MM.1S (cell line): Measurements from ENCODE around the gene CREB5.

Source experiments
- DNase-seq: peaks from one replicate; pipeline ENCODE4 v3.0.0-alpha.2; 2015
- H2AFZ ChIP-seq: fragments of 300-600 bp; sonication (generic); 2 replicates; pipeline ENCODE4 v1.6.0; 2016; ENCODE audit warnings: antibody characterized with exemption, low read length
- H3F3A ChIP-seq: fragments of 300-600 bp; sonication (generic); 2 replicates; pipeline ENCODE4 v1.6.1; 2016; ENCODE audit warnings: mild to moderate bottlenecking, antibody characterized with exemption, low read length, moderate library complexity, mixed read lengths; ENCODE audit not compliant: insufficient read depth
- H3K27ac ChIP-seq: fragments of 300-600 bp; sonication (generic); 2 replicates; pipeline ENCODE4 v1.5.1; 2016; ENCODE audit warnings: mild to moderate bottlenecking, low read length
- H3K27me3 ChIP-seq: fragments of 300-600 bp; sonication (generic); replicated peaks from 2 replicates; pipeline ENCODE4 v1.6.0; 2016; ENCODE audit warnings: low read length; ENCODE audit not compliant: insufficient read depth
- H3K36me3 ChIP-seq: fragments of 300-600 bp; sonication (generic); replicated peaks from 2 replicates; pipeline ENCODE4 v1.6.1; 2016; ENCODE audit warnings: mild to moderate bottlenecking, low read length, mixed read lengths; ENCODE audit not compliant: insufficient read depth
- H3K4me1 ChIP-seq: fragments of 300-600 bp; sonication (generic); 2 replicates; pipeline ENCODE4 v1.6.1; 2016; ENCODE audit warnings: low read length, mixed read lengths
- H3K4me2 ChIP-seq: fragments of 300-600 bp; sonication (generic); 2 replicates; pipeline ENCODE4 v1.6.0; 2016; ENCODE audit warnings: low read depth, low read length
- H3K4me3 ChIP-seq: fragments of 300-600 bp; sonication (generic); 2 replicates; pipeline ENCODE4 v1.5.1; 2016; ENCODE audit warnings: low read length, mixed read lengths
- H3K79me2 ChIP-seq: fragments of 300-600 bp; sonication (generic); 2 replicates; pipeline ENCODE4 v1.6.1; 2016; ENCODE audit warnings: mixed run types, low read length, mixed read lengths
- H3K9ac ChIP-seq: fragments of 300-600 bp; sonication (generic); 2 replicates; pipeline ENCODE4 v1.6.1; 2016; ENCODE audit warnings: low read length, mixed read lengths
- H3K9me2 ChIP-seq: fragments of 300-600 bp; sonication (generic); replicated peaks from 2 replicates; pipeline ENCODE4 v1.6.1; 2016; ENCODE audit warnings: mild to moderate bottlenecking, low read length, mixed read lengths; ENCODE audit not compliant: insufficient read depth
- H3K9me3 ChIP-seq: fragments of 300-600 bp; sonication (generic); replicated peaks from 2 replicates; pipeline ENCODE4 v1.6.1; 2016; ENCODE audit warnings: mild to moderate bottlenecking, low read length, mixed read lengths; ENCODE audit not compliant: insufficient read depth
- H4K20me1 ChIP-seq: fragments of 300-600 bp; sonication (generic); 2 replicates; pipeline ENCODE4 v1.6.1; 2016; ENCODE audit warnings: mild to moderate bottlenecking, low read length, moderate library complexity, mixed read lengths; ENCODE audit not compliant: insufficient read depth
- CTCF ChIP-seq: fragments of 300-600 bp; sonication (generic); IDR thresholded peaks from 2 replicates; pipeline ENCODE4 v1.5.1; 2016; ENCODE audit warnings: antibody characterized with exemption, low read length, mixed read lengths
- EZH2 ChIP-seq: fragments of 300-600 bp; sonication (generic); optimal IDR thresholded peaks from 2 replicates; pipeline ENCODE3; 2017; ENCODE audit warnings: low read depth, mild to moderate bottlenecking, antibody characterized with exemption, low read length, mixed read lengths
- EZH2phosphoT487 ChIP-seq: fragments of 300-600 bp; sonication (generic); IDR thresholded peaks from 2 replicates; pipeline ENCODE4 v1.6.1; 2018; ENCODE audit warnings: antibody characterized with exemption, low read length

CREB5 gene

GRCh38 chr7:28432105-28432504 lies 19.8 kb downstream of the CREB5 start:
- H2AFZ ChIP-seq, result no peak overlapping the region

GRCh38 chr7:28433039-28433438 lies 20.7 kb downstream of the CREB5 start:
- H3K27me3 ChIP-seq, result no peaks in the 10 kb centered on the region
- H3F3A ChIP-seq, result no peaks in the 10 kb centered on the region
- TF ChIP-seq CTCF (no peak), EZH2phosphoT487 (no peak), EZH2 (no peak)
- no peak overlapping the region for H3K4me3 ChIP-seq
- no peaks in the 10 kb centered on the region for H3K36me3 ChIP-seq
- no peak for DNase-seq
- H2AFZ ChIP-seq, result no peak overlapping the region
- H3K9me3 ChIP-seq, result no peaks in the 10 kb centered on the region
- H3K4me2 ChIP-seq, result no peak overlapping the region
- no peaks in the 10 kb centered on the region for H3K79me2 ChIP-seq
- no peaks in the 10 kb centered on the region for H3K4me1 ChIP-seq
- no peak overlapping the region for H3K9ac ChIP-seq
- no peak overlapping the region for H3K27ac ChIP-seq
- H4K20me1 ChIP-seq, result no peaks in the 10 kb centered on the region
- H3K9me2 ChIP-seq, result no peaks in the 10 kb centered on the region

More at GRCh38 chr7:28432105-28432504, 19.8 kb downstream of the CREB5 start:
- Histone ChIP-seq H3K4me1 (no peaks in the 10 kb centered on the region), H3F3A (no peaks in the 10 kb centered on the region), H3K27ac (no peak overlapping the region), H3K4me2 (no peak overlapping the region), H3K9me2 (no peaks in the 10 kb centered on the region), H3K36me3 (no peaks in the 10 kb centered on the region), H3K4me3 (no peak overlapping the region), H3K9me3 (no peaks in the 10 kb centered on the region), H3K79me2 (no peaks in the 10 kb centered on the region), H3K27me3 (no peaks in the 10 kb centered on the region), H3K9ac (no peak overlapping the region), H4K20me1 (no peaks in the 10 kb centered on the region)
- no peak for DNase-seq
- no peak for TF ChIP-seq EZH2phosphoT487
- TF ChIP-seq EZH2, result no peak
- TF ChIP-seq CTCF, result no peak

GRCh38 chr7:28433699-28434219 lies 21.4 kb downstream of the CREB5 start:
- H2AFZ ChIP-seq, result no peak overlapping the region
- DNase-seq, result no peak
- H3K4me2 ChIP-seq, result no peak overlapping the region
- H3K36me3 ChIP-seq, result no peaks in the 10 kb centered on the region
- no peak overlapping the region for H3K4me3 ChIP-seq
- no peaks in the 10 kb centered on the region for H3K4me1 ChIP-seq
- H3K9me3 ChIP-seq, result no peaks in the 10 kb centered on the region
- no peaks in the 10 kb centered on the region for H4K20me1 ChIP-seq
- TF ChIP-seq CTCF (no peak), EZH2phosphoT487 (no peak), EZH2 (no peak)
- H3K9me2 ChIP-seq, result no peaks in the 10 kb centered on the region
- no peak overlapping the region for H3K27ac ChIP-seq
- H3K9ac ChIP-seq, result no peak overlapping the region
- H3K79me2 ChIP-seq, result no peaks in the 10 kb centered on the region
- H3K27me3 ChIP-seq, result no peaks in the 10 kb centered on the region
- H3F3A ChIP-seq, result no peaks in the 10 kb centered on the region
